Fibroblast of lung (primary cell): ENCODE results near the gene ATP1A2. TPM values are rescaled to one million over a fixed set of nuclear protein-coding genes. Genes with fewer than 3 reads are reported as not detected.
"Not testable (repeated sequence)": the region's sequence is repeated elsewhere in the genome, so short reads cannot be mapped to it uniquely, and the experiment has no call there.

ENCODE experiments used
- DNase-seq, 2 donors: peaks; one replicate each; pipeline versions ENCODE4 v3.0.0 to v3.0.0-alpha.2; 2010; ENCODE audit warnings: low read depth in 2 of 2
- H2AFZ ChIP-seq: 2 replicates; pipeline ENCODE4 v1.5.1; 2012; ENCODE audit warnings: low read length, control low read depth, inconsistent platforms
- H3K27ac ChIP-seq: 2 replicates; pipeline ENCODE4 v1.5.1; 2011; ENCODE audit warnings: low read length, control low read depth; ENCODE audit not compliant: insufficient read depth
- H3K27me3 ChIP-seq: 2 replicates; pipeline ENCODE4 v1.5.1; 2011; ENCODE audit warnings: mild to moderate bottlenecking, low read length; ENCODE audit not compliant: control insufficient read depth, insufficient read depth
- H3K36me3 ChIP-seq: 2 replicates; pipeline ENCODE4 v1.5.1; 2011; ENCODE audit warnings: low read length; ENCODE audit not compliant: control insufficient read depth, insufficient read depth
- H3K4me1 ChIP-seq: 2 replicates; pipeline ENCODE4 v1.5.1; 2011; ENCODE audit warnings: low read length; ENCODE audit not compliant: control insufficient read depth, insufficient read depth; ENCODE audit errors: extremely low read depth
- H3K4me2 ChIP-seq: 2 replicates; pipeline ENCODE4 v1.5.1; 2011; ENCODE audit warnings: low read length, control low read depth; ENCODE audit not compliant: insufficient read depth; ENCODE audit errors: extremely low read depth
- H3K4me3 ChIP-seq, 4 experiments: fragments of 200-600 bp in 1 of 4; sonication (generic) in 1 of 4; replicated peaks in 1 of 4; 2 replicates each; pipeline ENCODE4 v1.5.1; 2011 to 2016; ENCODE audit warnings: low read length in 4 of 4, low read depth in 3 of 4, mild to moderate bottlenecking in 3 of 4, control low read depth in 2 of 4, inconsistent platforms in 1 of 4, mixed read lengths in 1 of 4; ENCODE audit not compliant: insufficient read depth in 1 of 4; ENCODE audit errors: control extremely low read depth in 1 of 4
- H3K79me2 ChIP-seq: 2 replicates; pipeline ENCODE4 v1.5.1; 2012; ENCODE audit warnings: mild to moderate bottlenecking, low read length, inconsistent platforms; ENCODE audit not compliant: control insufficient read depth, insufficient read depth
- H3K9ac ChIP-seq: 2 replicates; pipeline ENCODE4 v1.5.1; 2011; ENCODE audit warnings: mild to moderate bottlenecking, low read length, control low read depth; ENCODE audit not compliant: insufficient read depth
- H3K9me3 ChIP-seq: 2 replicates; pipeline ENCODE4 v1.5.1; 2012; ENCODE audit warnings: low read depth, low read length; ENCODE audit not compliant: control insufficient read depth, insufficient read depth
- H4K20me1 ChIP-seq: 2 replicates; pipeline ENCODE4 v1.5.1; 2011; ENCODE audit warnings: low read length; ENCODE audit not compliant: control insufficient read depth, insufficient read depth; ENCODE audit errors: extremely low read depth
- EZH2 ChIP-seq: IDR thresholded peaks from 2 replicates; pipeline ENCODE4 v1.5.1; 2012; ENCODE audit warnings: low read length, control low read depth, mild to moderate bottlenecking; ENCODE audit errors: missing control alignments
- polyA plus RNA-seq, 2 donors: library from polyadenylated mRNA; depleted of rRNA in 1 of 2; stranded (reverse) in 1 of 2; unstranded in 1 of 2; fragments of >200 nt; gene quantifications; 2 replicates each; pipeline ENCODE4 v1.2.1, GENCODE V29; 2011 to 2012; ENCODE audit warnings: missing spikeins in 1 of 2
- total RNA-seq: library from RNA; depleted of rRNA; stranded (reverse); fragments of >200 nt; gene quantifications from 2 replicates; pipeline ENCODE4 v1.2.1, GENCODE V29; 2014
- TF ChIP-seq, protein P1 (sequence below), 2 donors: IDR thresholded peaks in 1 of 2; conservative IDR thresholded peaks in 1 of 2; 1 replicate in 1 of 2; 2 replicates in 1 of 2; pipeline ENCODE4 v1.5.1; 2011 to 2012; ENCODE audit warnings: low read length in 2 of 2, control low read depth in 1 of 2, inconsistent platforms in 1 of 2, low read depth in 1 of 2, mild to moderate bottlenecking in 1 of 2

Gene ATP1A2
- total and polyA plus RNA-seq, 2 donors (not counting 1 experiment from before 2014, with no cell fraction given): 0.44 to 1.8 TPM

DNA sequence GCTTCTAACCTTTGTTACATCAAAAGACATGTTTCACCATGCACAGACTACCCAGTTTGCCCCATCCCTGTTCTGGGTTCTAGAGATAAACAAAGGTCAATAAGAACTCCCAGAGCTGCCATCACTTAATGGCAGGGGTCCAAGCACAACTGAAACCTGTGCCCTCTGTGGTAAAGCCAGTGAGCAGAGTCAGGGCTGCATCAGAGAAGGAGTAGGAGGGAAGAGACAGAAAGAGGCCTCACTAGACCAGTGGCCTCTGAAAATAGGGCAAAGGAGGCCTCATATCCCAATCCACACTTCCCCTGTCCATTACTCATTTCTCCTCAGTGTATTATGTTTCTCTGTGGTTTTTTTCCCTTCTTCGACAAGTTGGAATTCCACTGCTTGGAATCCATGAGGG lies 10.2 kb downstream of the ATP1A2 start:
- no peaks in the 10 kb centered on the region for H3K79me2 ChIP-seq
- H3K4me1 ChIP-seq: peaks cover 4% of the 10 kb centered on the region
- no peak overlapping the region for H3K9ac ChIP-seq
- no peak overlapping the region for H2AFZ ChIP-seq
- peak; percentile 58 to 76 for DNase-seq
- no peak overlapping the region for H3K4me2 ChIP-seq
- H4K20me1 ChIP-seq: no peaks in the 10 kb centered on the region
- H3K27me3 ChIP-seq: peaks cover 3% of the 10 kb centered on the region
- no peak overlapping the region for H3K4me3 ChIP-seq
- no peak overlapping the region for H3K27ac ChIP-seq
- H3K36me3 ChIP-seq: no peaks in the 10 kb centered on the region
- no peaks in the 10 kb centered on the region for H3K9me3 ChIP-seq
- no peak for TF ChIP-seq EZH2
- TF ChIP-seq, protein P1, sequence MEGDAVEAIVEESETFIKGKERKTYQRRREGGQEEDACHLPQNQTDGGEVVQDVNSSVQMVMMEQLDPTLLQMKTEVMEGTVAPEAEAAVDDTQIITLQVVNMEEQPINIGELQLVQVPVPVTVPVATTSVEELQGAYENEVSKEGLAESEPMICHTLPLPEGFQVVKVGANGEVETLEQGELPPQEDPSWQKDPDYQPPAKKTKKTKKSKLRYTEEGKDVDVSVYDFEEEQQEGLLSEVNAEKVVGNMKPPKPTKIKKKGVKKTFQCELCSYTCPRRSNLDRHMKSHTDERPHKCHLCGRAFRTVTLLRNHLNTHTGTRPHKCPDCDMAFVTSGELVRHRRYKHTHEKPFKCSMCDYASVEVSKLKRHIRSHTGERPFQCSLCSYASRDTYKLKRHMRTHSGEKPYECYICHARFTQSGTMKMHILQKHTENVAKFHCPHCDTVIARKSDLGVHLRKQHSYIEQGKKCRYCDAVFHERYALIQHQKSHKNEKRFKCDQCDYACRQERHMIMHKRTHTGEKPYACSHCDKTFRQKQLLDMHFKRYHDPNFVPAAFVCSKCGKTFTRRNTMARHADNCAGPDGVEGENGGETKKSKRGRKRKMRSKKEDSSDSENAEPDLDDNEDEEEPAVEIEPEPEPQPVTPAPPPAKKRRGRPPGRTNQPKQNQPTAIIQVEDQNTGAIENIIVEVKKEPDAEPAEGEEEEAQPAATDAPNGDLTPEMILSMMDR (conservative IDR thresholded peaks at IDR 0.05 in 1 of 2, IDR thresholded peaks at IDR 0.05 in 1 of 2; ENCODE audit: low read depth in 1 of 2, low read length in 2 of 2): no peak

DNA sequence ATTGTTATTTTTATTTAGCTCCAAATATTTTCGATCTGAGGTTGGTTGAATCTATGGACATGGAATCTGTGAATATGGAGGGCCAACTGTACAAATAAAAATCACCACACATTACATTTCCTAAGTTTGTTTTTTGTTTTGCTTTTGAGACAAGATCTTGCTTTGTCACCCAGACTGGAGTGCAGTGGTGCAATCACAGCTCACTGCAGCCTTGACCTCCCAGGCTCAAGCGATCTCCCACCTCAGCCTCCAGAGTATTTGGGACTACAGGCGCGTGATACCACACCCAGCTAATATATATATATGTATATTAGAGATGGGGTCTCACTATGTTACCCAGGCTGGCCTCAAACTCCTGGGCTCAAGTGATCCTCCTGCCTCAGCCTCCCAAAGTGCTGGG lies 10.8 kb downstream of the ATP1A2 start:
- not testable (repeated sequence) for H3K4me3 ChIP-seq, H3K36me3 ChIP-seq, H4K20me1 ChIP-seq, H3K27me3 ChIP-seq, H3K4me1 ChIP-seq, H3K4me2 ChIP-seq, H3K9me3 ChIP-seq, H3K79me2 ChIP-seq, H3K27ac ChIP-seq, DNase-seq, H2AFZ ChIP-seq, H3K9ac ChIP-seq

DNA sequence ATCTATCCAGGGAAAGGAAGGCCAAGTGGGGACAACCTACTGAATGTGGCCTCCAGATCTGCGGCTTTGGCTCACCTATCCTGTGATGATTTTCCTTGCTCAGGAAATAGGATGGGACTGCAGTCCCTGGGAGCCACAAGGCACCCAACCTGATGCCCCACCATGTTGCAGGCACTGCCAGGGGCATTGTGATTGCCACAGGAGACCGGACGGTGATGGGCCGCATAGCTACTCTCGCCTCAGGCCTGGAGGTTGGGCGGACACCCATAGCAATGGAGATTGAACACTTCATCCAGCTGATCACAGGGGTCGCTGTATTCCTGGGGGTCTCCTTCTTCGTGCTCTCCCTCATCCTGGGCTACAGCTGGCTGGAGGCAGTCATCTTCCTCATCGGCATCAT lies 11.8 kb downstream of the ATP1A2 start:
- Histone ChIP-seq H3K36me3 (no peaks in the 10 kb centered on the region), H3K79me2 (no peaks in the 10 kb centered on the region), H3K4me1 (peaks cover 4% of the 10 kb centered on the region), H3K4me2 (no peak overlapping the region), H3K27me3 (peaks cover 6% of the 10 kb centered on the region), H4K20me1 (no peaks in the 10 kb centered on the region), H2AFZ (no peak overlapping the region), H3K27ac (no peak overlapping the region), H3K9me3 (no peaks in the 10 kb centered on the region), H3K4me3 (no peak overlapping the region), H3K9ac (no peak overlapping the region)
- TF ChIP-seq, protein P1 (conservative IDR thresholded peaks at IDR 0.05 in 1 of 2, IDR thresholded peaks at IDR 0.05 in 1 of 2; ENCODE audit: low read depth in 1 of 2, low read length in 2 of 2): no peak
- no peak for TF ChIP-seq EZH2
- DNase-seq: no peak
